A549 treated with AZD9567 at 1 μM for 4 hours (cell line): ENCODE measurements around the gene CC2D2A. TPM values are rescaled to one million over a fixed set of nuclear protein-coding genes. Genes with fewer than 3 reads are reported as not detected.

Experiments used
- total RNA-seq: library from RNA; stranded (reverse); fragments of 200-300 nt; extraction: Qiagen RNA extraction; gene quantifications from 5 replicates; pipeline ENCODE4 v1.2.3, GENCODE V29; 2022; ENCODE audit not compliant: insufficient read depth

The CC2D2A gene
- total RNA-seq = 9.2 to 11.7 TPM (median 10.3 TPM) in 5 replicates

GRCh38 chr4:15469402-15470127 is at the start of gene CC2D2A:
CC2D2A (plus strand) TSS chr4:15469882; CDS start chr4:15475933, 6,051 bp downstream.

DNA sequence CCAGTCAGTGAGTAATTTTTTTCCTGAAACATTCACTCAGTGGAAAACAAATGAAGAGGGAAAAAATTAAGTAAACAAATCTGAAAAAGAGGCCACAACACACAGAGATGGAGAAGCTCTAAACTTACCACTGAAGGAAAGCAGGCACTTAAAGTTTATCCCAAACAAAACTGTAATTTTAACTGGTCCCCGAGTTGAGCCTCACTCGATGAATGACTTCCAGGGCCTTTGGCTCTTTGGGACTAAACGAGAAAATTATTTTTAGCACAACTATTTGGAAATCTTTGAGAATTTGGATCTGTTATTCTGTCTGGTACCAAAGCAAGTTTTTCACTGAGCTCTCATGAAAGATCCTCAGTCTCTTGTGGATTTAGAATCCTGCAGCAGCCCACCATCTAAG is 42.0 kb upstream of the CC2D2A start, which contains the start of gene C1QTNF7:
TSS of gene C1QTNF7 (plus strand) at position 333 of the 400 bp plus-strand sequence. CDS start 7,711 bp downstream, outside the sequence.

Other genes starting within 250 kb of the CC2D2A start
- not detected in 5 replicates for gene C1QTNF7, start 41.8 kb upstream of the CC2D2A start, total RNA-seq
- 28.9 to 42.8 TPM (median 31.1 TPM) in 5 replicates for gene FBXL5, start 185.5 kb downstream of the CC2D2A start, total RNA-seq
- gene FAM200B, start 211.9 kb downstream of the CC2D2A start, total RNA-seq = 25.0 to 35.7 TPM (median 28.2 TPM) in 5 replicates
- 15.0 to 18.2 TPM (median 15.2 TPM) in 5 replicates for gene BST1, start 233.2 kb downstream of the CC2D2A start, total RNA-seq